ENCODE measurements around the gene MED12L.

DNA sequence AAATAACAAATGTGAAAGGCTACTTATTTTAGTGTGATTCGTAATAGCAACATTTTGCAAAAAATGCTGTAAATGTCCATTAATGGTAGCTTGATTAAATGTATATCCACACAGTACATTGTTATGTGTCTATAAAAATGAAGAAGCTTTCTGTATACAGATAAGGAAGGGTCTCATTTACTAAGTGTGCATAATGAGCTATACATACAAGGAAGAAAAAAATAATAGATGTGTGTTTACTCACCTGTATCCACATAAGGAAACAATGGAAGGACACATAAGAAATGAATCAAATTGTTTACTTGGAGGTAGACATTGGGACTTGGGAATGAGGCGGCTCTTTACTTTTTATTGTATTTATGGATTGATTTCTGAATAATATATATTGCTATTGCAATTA, 34.9 kb downstream of the MED12L start:
- TF ChIP-seq, protein P1, sequence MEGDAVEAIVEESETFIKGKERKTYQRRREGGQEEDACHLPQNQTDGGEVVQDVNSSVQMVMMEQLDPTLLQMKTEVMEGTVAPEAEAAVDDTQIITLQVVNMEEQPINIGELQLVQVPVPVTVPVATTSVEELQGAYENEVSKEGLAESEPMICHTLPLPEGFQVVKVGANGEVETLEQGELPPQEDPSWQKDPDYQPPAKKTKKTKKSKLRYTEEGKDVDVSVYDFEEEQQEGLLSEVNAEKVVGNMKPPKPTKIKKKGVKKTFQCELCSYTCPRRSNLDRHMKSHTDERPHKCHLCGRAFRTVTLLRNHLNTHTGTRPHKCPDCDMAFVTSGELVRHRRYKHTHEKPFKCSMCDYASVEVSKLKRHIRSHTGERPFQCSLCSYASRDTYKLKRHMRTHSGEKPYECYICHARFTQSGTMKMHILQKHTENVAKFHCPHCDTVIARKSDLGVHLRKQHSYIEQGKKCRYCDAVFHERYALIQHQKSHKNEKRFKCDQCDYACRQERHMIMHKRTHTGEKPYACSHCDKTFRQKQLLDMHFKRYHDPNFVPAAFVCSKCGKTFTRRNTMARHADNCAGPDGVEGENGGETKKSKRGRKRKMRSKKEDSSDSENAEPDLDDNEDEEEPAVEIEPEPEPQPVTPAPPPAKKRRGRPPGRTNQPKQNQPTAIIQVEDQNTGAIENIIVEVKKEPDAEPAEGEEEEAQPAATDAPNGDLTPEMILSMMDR (conservative IDR thresholded peaks at IDR 0.05; ENCODE audit: low read length), result no peak
- no peak for TF ChIP-seq EZH2phosphoT487 (IDR thresholded peaks at IDR 0.05; ENCODE audit: borderline replicate concordance)

Measured in Loucy (cell line).